GM23248 (cell line): ENCODE results near the gene KIAA1614. TPM values are rescaled to one million over a fixed set of nuclear protein-coding genes. Genes with fewer than 3 reads are reported as not detected.

Experiments
- DNase-seq: peaks from one replicate; pipeline ENCODE4 v3.0.0-alpha.2; 2015
- H2AFZ ChIP-seq: fragments of 200-600 bp; sonication (generic); 2 replicates; pipeline ENCODE4 v1.6.1; 2016; ENCODE audit warnings: antibody characterized with exemption
- H3F3A ChIP-seq: fragments of 200-600 bp; sonication (generic); 2 replicates; pipeline ENCODE4 v1.6.1; 2016; ENCODE audit warnings: mild to moderate bottlenecking, antibody characterized with exemption, mixed run types; ENCODE audit not compliant: insufficient read depth
- H3K27ac ChIP-seq: fragments of 200-600 bp; sonication (generic); 2 replicates; pipeline ENCODE4 v1.5.1; 2016; ENCODE audit warnings: mild to moderate bottlenecking
- H3K27me3 ChIP-seq: fragments of 200-600 bp; sonication (generic); replicated peaks from 2 replicates; pipeline ENCODE4 v1.6.1; 2016; ENCODE audit warnings: mild to moderate bottlenecking; ENCODE audit not compliant: insufficient read depth
- H3K36me3 ChIP-seq: fragments of 200-600 bp; sonication (generic); 2 replicates; pipeline ENCODE4 v1.6.1; 2016; ENCODE audit warnings: low read depth, mild to moderate bottlenecking
- H3K4me1 ChIP-seq: fragments of 200-600 bp; sonication (generic); 2 replicates; pipeline ENCODE4 v1.6.1; 2016; ENCODE audit warnings: mild to moderate bottlenecking; ENCODE audit not compliant: insufficient read depth
- H3K4me2 ChIP-seq: fragments of 200-600 bp; sonication (generic); one replicate; pipeline ENCODE4 v1.6.1; 2016; ENCODE audit warnings: mild to moderate bottlenecking; ENCODE audit not compliant: unreplicated experiment
- H3K4me3 ChIP-seq: fragments of 200-600 bp; sonication (generic); 2 replicates; pipeline ENCODE4 v1.5.1; 2016; ENCODE audit warnings: mild to moderate bottlenecking
- H3K79me2 ChIP-seq: fragments of 200-600 bp; sonication (generic); 2 replicates; pipeline ENCODE4 v1.6.1; 2016; ENCODE audit warnings: mild to moderate bottlenecking; ENCODE audit not compliant: insufficient read depth
- H3K9ac ChIP-seq: fragments of 200-600 bp; sonication (generic); 2 replicates; pipeline ENCODE4 v1.6.1; 2016; ENCODE audit warnings: mild to moderate bottlenecking
- H3K9me2 ChIP-seq: fragments of 200-600 bp; sonication (generic); 2 replicates; pipeline ENCODE4 v1.6.1; 2016; ENCODE audit warnings: mixed run types, mild to moderate bottlenecking, moderate library complexity; ENCODE audit not compliant: insufficient read depth
- H3K9me3 ChIP-seq: fragments of 200-600 bp; sonication (generic); one replicate; pipeline ENCODE4 v1.6.1; 2017; ENCODE audit warnings: low read depth
- H4K20me1 ChIP-seq: fragments of 200-600 bp; sonication (generic); 2 replicates; pipeline ENCODE4 v1.6.0; 2016; ENCODE audit not compliant: insufficient read depth
- EZH2 ChIP-seq: fragments of 200-600 bp; sonication (generic); IDR thresholded peaks from 2 replicates; pipeline ENCODE4 v1.6.1; 2018; ENCODE audit warnings: antibody characterized with exemption, mild to moderate bottlenecking; ENCODE audit not compliant: insufficient read depth, poor library complexity, severe bottlenecking
- EZH2phosphoT487 ChIP-seq: fragments of 200-600 bp; sonication (generic); IDR thresholded peaks from 2 replicates; pipeline ENCODE4 v1.6.1; 2018; ENCODE audit warnings: antibody characterized with exemption, moderate library complexity, mild to moderate bottlenecking, low read depth; ENCODE audit not compliant: insufficient read depth
- WGBS, 2 experiments: methylation state at CpG; one replicate each; pipeline ENCODE4 v1.1.6; 2015 to 2017; ENCODE audit warnings: low lambda C conversion rate in 2 of 2, low coverage in 1 of 2; ENCODE audit errors: missing lambda C conversion rate in 2 of 2; 5-methylcytosine and 5-hydroxymethylcytosine counted together
- in situ Hi-C: fragments of 300-500 bp; cut with MboI; formaldehyde crosslinking; loops from 2 replicates; pipeline ENCODE4 v1.15.0; 2020
- polyA plus RNA-seq: library from polyadenylated mRNA; unstranded; fragments of >200 nt; fragmentation: Nextera tagmentation; extraction: Ambion mirVana; gene quantifications from 2 replicates; pipeline ENCODE4 v1.2.1, GENCODE V29; 2016
- total RNA-seq: library from RNA; depleted of rRNA; stranded (reverse); fragments of >200 nt; shearing (Covaris generic); gene quantifications from 2 replicates; pipeline ENCODE4 v1.2.3, GENCODE V29; 2014

KIAA1614 gene
- total and polyA plus RNA-seq, 2 experiments from 2014 or later, result 2.7 to 11.7 TPM

DNA sequence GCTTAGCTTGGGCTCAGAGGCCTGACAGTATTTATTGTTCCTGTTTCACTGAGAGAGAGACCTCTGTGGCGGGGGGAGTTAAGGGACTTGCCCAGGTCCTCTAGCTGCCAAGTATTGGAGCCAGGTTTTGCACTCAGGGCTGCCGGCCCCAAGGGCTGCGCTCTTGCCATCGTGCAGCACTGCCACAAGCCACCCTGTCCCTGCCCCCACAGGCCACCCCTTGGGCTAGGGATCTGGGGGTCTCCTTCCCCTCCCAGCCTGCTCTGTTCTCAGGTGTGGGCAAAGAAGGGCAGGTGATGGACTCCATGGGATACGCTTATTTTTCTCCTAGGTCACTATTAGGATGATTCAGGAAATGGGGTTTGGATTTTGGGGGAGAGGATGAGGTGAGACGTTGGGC is 8.7 kb downstream of the KIAA1614 start:
- Histone ChIP-seq H2AFZ (no peak overlapping the region), H3K4me3 (no peak overlapping the region), H3K27me3 (no peaks in the 10 kb centered on the region), H3K4me1 (no peaks in the 10 kb centered on the region; the same call in 1 of the 2 replicates), H4K20me1 (no peaks in the 10 kb centered on the region), H3K79me2 (no peaks in the 10 kb centered on the region), H3K9ac (no peak overlapping the region), H3K27ac (no peak overlapping the region), H3K36me3 (no peaks in the 10 kb centered on the region), H3K4me2 (no peak overlapping the region), H3K9me2 (no peaks in the 10 kb centered on the region), H3F3A (no peaks in the 10 kb centered on the region), H3K9me3 (no peaks in the 10 kb centered on the region)
- TF ChIP-seq EZH2, result no peak
- no peak for TF ChIP-seq EZH2phosphoT487
- no peak for DNase-seq
- 83 to 85% methylated on average over 6 of the region's 6 CpGs for WGBS, 2 experiments
- in situ Hi-C loops, result no loop called here

GRCh38 chr1:180921891-180922630 is 9.4 kb downstream of the KIAA1614 start:
- H3K9me3 ChIP-seq, result no peaks in the 10 kb centered on the region
- DNase-seq, result no peak
- no peaks in the 10 kb centered on the region for H3K27me3 ChIP-seq
- no peaks in the 10 kb centered on the region for H3K79me2 ChIP-seq
- H3K4me3 ChIP-seq, result no peak overlapping the region
- H2AFZ ChIP-seq, result no peak overlapping the region
- H3K4me1 ChIP-seq, result no peaks in the 10 kb centered on the region; the same call in 1 of the 2 replicates
- H3F3A ChIP-seq, result no peaks in the 10 kb centered on the region
- no peak for TF ChIP-seq EZH2
- TF ChIP-seq EZH2phosphoT487, result no peak
- 88% methylated on average over 21 of the region's 21 CpGs for WGBS, 2 experiments
- no peaks in the 10 kb centered on the region for H4K20me1 ChIP-seq
- H3K4me2 ChIP-seq, result no peak overlapping the region
- no peak overlapping the region for H3K27ac ChIP-seq
- in situ Hi-C loops, result no loop called here
- H3K36me3 ChIP-seq, result no peaks in the 10 kb centered on the region
- H3K9ac ChIP-seq, result no peak overlapping the region
- no peaks in the 10 kb centered on the region for H3K9me2 ChIP-seq

- in situ Hi-C loops, result no loop called here
- TF ChIP-seq EZH2 (no peak), EZH2phosphoT487 (no peak)
- Histone ChIP-seq H3K4me2 (no peak overlapping the region), H3K27me3 (no peaks in the 10 kb centered on the region), H3K27ac (no peak overlapping the region), H3K4me1 (no peaks in the 10 kb centered on the region; the same call in 1 of the 2 replicates), H3K79me2 (no peaks in the 10 kb centered on the region), H3K9me2 (no peaks in the 10 kb centered on the region), H4K20me1 (no peaks in the 10 kb centered on the region), H3K9me3 (no peaks in the 10 kb centered on the region), H3F3A (no peaks in the 10 kb centered on the region), H3K36me3 (no peaks in the 10 kb centered on the region), H3K9ac (no peak overlapping the region), H2AFZ (no peak overlapping the region), H3K4me3 (no peak overlapping the region)
- WGBS, 2 experiments, result 93 to 95% methylated on average over 8 of the region's 8 CpGs
- no peak for DNase-seq
These were observed 9.9 kb downstream of the KIAA1614 start for GRCh38 chr1:180922631-180923015.

DNA sequence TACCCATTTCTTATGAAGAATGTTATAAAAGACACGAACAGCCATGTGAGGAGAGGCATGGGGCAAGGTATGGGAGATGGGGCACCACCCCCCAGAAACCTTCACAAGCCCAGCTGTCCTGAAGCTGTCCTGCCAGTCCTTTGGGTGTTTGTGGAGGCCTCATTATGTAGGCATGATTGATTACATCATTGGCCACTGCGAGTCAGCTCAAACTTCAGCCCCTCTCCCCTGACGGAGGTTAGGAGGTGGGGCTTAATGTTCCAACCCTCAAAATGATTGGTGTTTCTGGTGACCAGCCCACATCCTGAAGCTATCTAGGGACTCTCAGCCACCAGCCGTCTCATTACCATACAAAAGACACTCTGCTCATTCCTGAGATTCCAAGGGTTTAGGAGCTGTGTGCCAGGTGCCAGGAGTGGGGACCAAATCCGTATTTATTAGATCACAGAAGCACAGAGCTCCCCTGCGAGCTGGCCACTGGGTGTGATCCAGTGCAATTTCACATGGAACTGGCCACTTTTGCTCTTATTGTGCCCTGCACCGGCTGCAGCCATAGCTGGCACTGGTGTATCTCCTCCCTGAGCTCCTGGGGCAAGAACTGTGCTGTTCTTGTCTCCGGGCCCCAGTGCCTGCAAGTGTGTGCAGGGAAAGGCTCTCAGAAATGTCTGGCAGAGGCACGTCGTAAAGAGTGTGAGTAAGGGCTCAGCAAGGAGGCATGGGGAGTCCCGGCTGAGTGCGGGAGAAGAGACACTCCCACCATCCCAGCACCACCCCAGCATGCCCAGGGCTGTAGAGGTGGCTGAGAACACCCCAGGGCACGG is 10.5 kb downstream of the KIAA1614 start:
- Histone ChIP-seq H3K36me3 (no peaks in the 10 kb centered on the region), H3K4me1 (no peaks in the 10 kb centered on the region; the same call in 1 of the 2 replicates), H3K27ac (no peak overlapping the region), H3K4me2 (no peak overlapping the region), H4K20me1 (no peaks in the 10 kb centered on the region), H2AFZ (no peak overlapping the region), H3F3A (no peaks in the 10 kb centered on the region), H3K9me2 (no peaks in the 10 kb centered on the region), H3K27me3 (no peaks in the 10 kb centered on the region), H3K9me3 (no peaks in the 10 kb centered on the region), H3K9ac (no peak overlapping the region), H3K4me3 (no peak overlapping the region), H3K79me2 (no peaks in the 10 kb centered on the region)
- in situ Hi-C loops, result no loop called here
- WGBS, 2 experiments, result 68 to 72% methylated on average over 13 of the region's 13 CpGs
- DNase-seq, result peak; percentile 13
- TF ChIP-seq EZH2phosphoT487 (no peak), EZH2 (no peak)
